Measurements from ENCODE around the gene PSME3IP1. TPM values are rescaled to one million over a fixed set of nuclear protein-coding genes. Genes with fewer than 3 reads are reported as not detected.

The PSME3IP1 gene
- total and polyA plus RNA-seq, 2 of the 4 experiments (the other 2 are of a cell fraction) = 50.2 to 75.2 TPM

DNA sequence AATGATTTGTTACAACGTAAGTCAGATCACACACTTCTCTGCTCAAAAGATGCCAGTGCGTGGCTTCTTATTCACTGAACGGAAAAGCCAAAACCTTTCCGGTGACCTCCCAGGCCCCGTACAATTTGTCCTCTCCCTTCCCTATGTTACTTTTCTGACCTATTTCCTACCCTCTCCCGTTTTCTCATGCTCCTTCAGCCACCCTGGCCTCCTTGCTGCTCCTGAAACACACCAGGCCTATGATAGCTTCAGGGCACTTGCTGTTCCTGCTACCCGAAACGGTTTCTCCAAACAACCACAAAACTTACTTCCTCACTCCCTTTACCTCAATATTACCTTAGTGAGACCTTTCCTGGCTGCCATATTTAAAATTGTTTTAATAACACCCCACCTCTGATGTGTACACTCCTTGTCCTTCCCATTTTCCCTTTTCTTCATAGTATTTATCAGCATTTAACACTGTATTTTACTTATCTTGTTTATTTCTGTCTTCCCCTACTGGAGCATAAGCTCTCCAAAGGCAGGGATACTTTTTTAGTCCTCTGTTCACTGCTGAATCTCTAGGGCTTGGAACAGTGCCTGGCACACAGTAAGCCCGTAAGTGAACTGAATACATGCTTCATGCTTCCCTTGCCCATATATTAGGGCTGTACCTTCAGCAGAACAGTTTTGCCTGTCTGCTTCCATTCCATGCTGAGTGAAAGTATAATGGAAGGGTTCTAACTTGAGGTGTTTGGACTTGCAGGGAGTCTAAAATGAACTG lies 48.3 kb upstream of the PSME3IP1 start:
- H4K8ac ChIP-seq (ENCODE audit: low read depth in 2 of 2, low read length in 2 of 2) = no peak overlapping the region
- CTCF ChIA-PET = no interaction called here
- no peak overlapping the region for H3K4me3 ChIP-seq (ENCODE audit: insufficient read depth, low read depth, low read length)
- no peak for DNase-seq
- H3K27me3 ChIP-seq (ENCODE audit: control insufficient read depth, insufficient read depth, low read length) = no peaks in the 10 kb centered on the region
- intact Hi-C loops (cut with micrococcal nuclease) (no loop called here), dilution Hi-C loops (cut with HindIII; ENCODE audit: low sequenced_read_pairs, unreplicated experiment) (no loop called here), in situ Hi-C loops (cut with MboI; ENCODE audit: low sequenced_read_pairs) (no loop called here)
- H3K79me1 ChIP-seq (ENCODE audit: low read depth in 1 of 2, low read length in 2 of 2) = peaks cover 0 to 4% of the 10 kb centered on the region in 2 experiments; a peak in 2 of 4 replicates
- H2AK5ac ChIP-seq (ENCODE audit: low read depth, low read length) = no peak overlapping the region
- H3K4me1 ChIP-seq (ENCODE audit: control insufficient read depth, insufficient read depth, low read length) = peaks cover 8% of the 10 kb centered on the region
- H2BK120ac ChIP-seq (ENCODE audit: low read depth, low read length) = no peak overlapping the region
- no peak overlapping the region for H4K5ac ChIP-seq (ENCODE audit: low read depth, low read length)
- H2BK15ac ChIP-seq (ENCODE audit: low read depth, low read length) = no peak overlapping the region
- H3K36me3 ChIP-seq (ENCODE audit: control insufficient read depth, insufficient read depth, low read length) = peaks cover 20% of the 10 kb centered on the region
- POLR2A ChIA-PET (ENCODE audit: unreplicated experiment) = no interaction called here
- no peak overlapping the region for H2AFZ ChIP-seq (replicated peaks; ENCODE audit: low read length, poor library complexity)
- H3K14ac ChIP-seq (replicated peaks; ENCODE audit: low read depth, low read length) = no peak overlapping the region
- no peak overlapping the region for H2BK20ac ChIP-seq (ENCODE audit: low read depth, low read length)
- H3K27ac ChIP-seq (ENCODE audit: insufficient read depth, low read length) = no peak overlapping the region
- whole genome bisulfite sequencing, 2 experiments (ENCODE audit: extremely low coverage in 2 of 2, insufficient read length in 1 of 2) = 92% methylated on average over 5 of the region's 9 CpGs; no CpG with 5 or more reads in 1 of the 2 experiments
- no peaks in the 10 kb centered on the region for H4K20me1 ChIP-seq (ENCODE audit: insufficient read depth, low read length)
- H2AK9ac ChIP-seq (replicated peaks; ENCODE audit: low read depth, low read length, poor library complexity) = no peak overlapping the region
- no peak overlapping the region for H3K4ac ChIP-seq (ENCODE audit: low read depth, low read length)
- H3K9me1 ChIP-seq (ENCODE audit: insufficient read depth, low read length) = peaks cover 7% of the 10 kb centered on the region
- H3K9me3 ChIP-seq (ENCODE audit: control insufficient read depth, insufficient read depth, low read length) = no peaks in the 10 kb centered on the region
- no peak for TF ChIP-seq RFX5 (IDR thresholded peaks at IDR 0.05; ENCODE audit: low read depth, low read length)
- no peak for TF ChIP-seq SMC3 (IDR thresholded peaks at IDR 0.05; ENCODE audit: low read depth, low read length)
- TF ChIP-seq CEBPB (IDR thresholded peaks at IDR 0.05; ENCODE audit: low read depth, low read length) = no peak
- no peak for TF ChIP-seq CHD1 (IDR thresholded peaks at IDR 0.05; ENCODE audit: low read depth, low read length)
- no peak for TF ChIP-seq MAZ (IDR thresholded peaks at IDR 0.05; ENCODE audit: borderline replicate concordance, low read depth, low read length)
- no peak for TF ChIP-seq RAD21 (IDR thresholded peaks at IDR 0.05; ENCODE audit: low read length)
- TF ChIP-seq RCOR1 (IDR thresholded peaks at IDR 0.05; ENCODE audit: insufficient replicate concordance, low read length) = no peak
- TF ChIP-seq, protein P1, sequence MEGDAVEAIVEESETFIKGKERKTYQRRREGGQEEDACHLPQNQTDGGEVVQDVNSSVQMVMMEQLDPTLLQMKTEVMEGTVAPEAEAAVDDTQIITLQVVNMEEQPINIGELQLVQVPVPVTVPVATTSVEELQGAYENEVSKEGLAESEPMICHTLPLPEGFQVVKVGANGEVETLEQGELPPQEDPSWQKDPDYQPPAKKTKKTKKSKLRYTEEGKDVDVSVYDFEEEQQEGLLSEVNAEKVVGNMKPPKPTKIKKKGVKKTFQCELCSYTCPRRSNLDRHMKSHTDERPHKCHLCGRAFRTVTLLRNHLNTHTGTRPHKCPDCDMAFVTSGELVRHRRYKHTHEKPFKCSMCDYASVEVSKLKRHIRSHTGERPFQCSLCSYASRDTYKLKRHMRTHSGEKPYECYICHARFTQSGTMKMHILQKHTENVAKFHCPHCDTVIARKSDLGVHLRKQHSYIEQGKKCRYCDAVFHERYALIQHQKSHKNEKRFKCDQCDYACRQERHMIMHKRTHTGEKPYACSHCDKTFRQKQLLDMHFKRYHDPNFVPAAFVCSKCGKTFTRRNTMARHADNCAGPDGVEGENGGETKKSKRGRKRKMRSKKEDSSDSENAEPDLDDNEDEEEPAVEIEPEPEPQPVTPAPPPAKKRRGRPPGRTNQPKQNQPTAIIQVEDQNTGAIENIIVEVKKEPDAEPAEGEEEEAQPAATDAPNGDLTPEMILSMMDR (conservative IDR thresholded peaks at IDR 0.05; ENCODE audit: low read depth, low read length) = no peak
- TF ChIP-seq MAFK (IDR thresholded peaks at IDR 0.05; ENCODE audit: low read depth, low read length) = no peak
- TF ChIP-seq, protein P2, sequence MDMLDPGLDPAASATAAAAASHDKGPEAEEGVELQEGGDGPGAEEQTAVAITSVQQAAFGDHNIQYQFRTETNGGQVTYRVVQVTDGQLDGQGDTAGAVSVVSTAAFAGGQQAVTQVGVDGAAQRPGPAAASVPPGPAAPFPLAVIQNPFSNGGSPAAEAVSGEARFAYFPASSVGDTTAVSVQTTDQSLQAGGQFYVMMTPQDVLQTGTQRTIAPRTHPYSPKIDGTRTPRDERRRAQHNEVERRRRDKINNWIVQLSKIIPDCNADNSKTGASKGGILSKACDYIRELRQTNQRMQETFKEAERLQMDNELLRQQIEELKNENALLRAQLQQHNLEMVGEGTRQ (IDR thresholded peaks at IDR 0.05; ENCODE audit: low read depth, low read length) = no peak
- no peak for TF ChIP-seq BHLHE40 (IDR thresholded peaks at IDR 0.05; ENCODE audit: low read depth, low read length)
- no peak for TF ChIP-seq POLR2A (IDR thresholded peaks at IDR 0.05; ENCODE audit: low read depth, low read length)
- TF ChIP-seq, protein P3, sequence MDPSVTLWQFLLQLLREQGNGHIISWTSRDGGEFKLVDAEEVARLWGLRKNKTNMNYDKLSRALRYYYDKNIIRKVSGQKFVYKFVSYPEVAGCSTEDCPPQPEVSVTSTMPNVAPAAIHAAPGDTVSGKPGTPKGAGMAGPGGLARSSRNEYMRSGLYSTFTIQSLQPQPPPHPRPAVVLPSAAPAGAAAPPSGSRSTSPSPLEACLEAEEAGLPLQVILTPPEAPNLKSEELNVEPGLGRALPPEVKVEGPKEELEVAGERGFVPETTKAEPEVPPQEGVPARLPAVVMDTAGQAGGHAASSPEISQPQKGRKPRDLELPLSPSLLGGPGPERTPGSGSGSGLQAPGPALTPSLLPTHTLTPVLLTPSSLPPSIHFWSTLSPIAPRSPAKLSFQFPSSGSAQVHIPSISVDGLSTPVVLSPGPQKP (IDR thresholded peaks at IDR 0.05; ENCODE audit: borderline replicate concordance, low read depth, low read length) = no peak
- no peak for TF ChIP-seq NFE2L2 (IDR thresholded peaks at IDR 0.05; ENCODE audit: low read depth, low read length)
- no peak for TF ChIP-seq FOS (IDR thresholded peaks at IDR 0.05; ENCODE audit: low read depth, low read length)
- TF ChIP-seq MXI1 (IDR thresholded peaks at IDR 0.05; ENCODE audit: borderline replicate concordance, low read depth, low read length) = no peak
- no peak overlapping the region for H2BK5ac ChIP-seq (ENCODE audit: low read depth, low read length, poor library complexity, severe bottlenecking)
- no peak overlapping the region for H3K56ac ChIP-seq (ENCODE audit: extremely low read depth, insufficient read depth, low read length)
- no peak overlapping the region for H3K9ac ChIP-seq (ENCODE audit: low read depth, low read length)
- no peak overlapping the region for H4K91ac ChIP-seq (ENCODE audit: insufficient read depth, low read depth, low read length)
- H3K18ac ChIP-seq (ENCODE audit: low read depth, low read length) = no peak overlapping the region
- BruUV-seq (replicated peaks) = no TSS peak
- H3K4me2 ChIP-seq (ENCODE audit: low read depth, low read length) = no peak overlapping the region
- ATAC-seq (ENCODE audit: low read depth) = no peak
- no peak overlapping the region for H3K23ac ChIP-seq (ENCODE audit: low read depth, low read length)
